ENCODE measurements around the gene EFCAB5.
"Not testable (repeated sequence)": the region's sequence is repeated elsewhere in the genome, so short reads cannot be mapped to it uniquely, and the experiment has no call there.

EFCAB5 gene

DNA sequence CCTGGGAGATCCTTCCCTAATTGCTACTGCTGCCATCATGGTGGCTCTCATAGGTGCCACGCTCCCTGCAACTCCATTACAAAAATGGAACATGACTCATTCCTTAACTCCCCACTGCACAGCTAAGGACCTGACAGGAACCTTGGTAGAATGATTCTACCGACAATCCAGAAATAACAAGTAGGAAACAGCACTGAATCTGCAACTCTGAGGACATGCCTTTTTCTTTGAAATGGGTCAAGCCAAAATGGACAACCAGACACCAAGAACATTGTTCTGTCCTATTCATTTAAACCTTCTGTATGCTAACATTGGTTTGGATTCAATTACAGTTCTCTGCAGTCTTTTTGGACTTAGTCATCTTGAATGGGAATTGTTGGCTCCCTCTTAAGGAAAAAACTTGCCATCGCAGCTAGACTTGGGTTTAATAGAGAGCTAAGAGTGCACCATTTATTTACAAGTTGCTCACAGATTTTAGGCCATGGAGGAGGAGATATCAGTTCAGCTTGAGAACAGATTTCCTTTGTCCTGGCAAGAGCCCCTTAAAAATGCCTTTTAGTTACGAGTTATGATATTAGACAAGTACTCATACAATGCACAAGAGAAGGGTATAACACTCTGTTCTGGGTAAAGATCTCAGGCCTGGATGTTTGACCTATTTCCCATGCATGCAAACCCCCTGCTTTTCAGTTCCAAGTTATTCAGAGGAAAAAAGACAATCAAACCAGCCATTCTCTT lies 154.2 kb downstream of the EFCAB5 start:
- DNase-seq (ENCODE audit: low read depth), result no peak

DNA sequence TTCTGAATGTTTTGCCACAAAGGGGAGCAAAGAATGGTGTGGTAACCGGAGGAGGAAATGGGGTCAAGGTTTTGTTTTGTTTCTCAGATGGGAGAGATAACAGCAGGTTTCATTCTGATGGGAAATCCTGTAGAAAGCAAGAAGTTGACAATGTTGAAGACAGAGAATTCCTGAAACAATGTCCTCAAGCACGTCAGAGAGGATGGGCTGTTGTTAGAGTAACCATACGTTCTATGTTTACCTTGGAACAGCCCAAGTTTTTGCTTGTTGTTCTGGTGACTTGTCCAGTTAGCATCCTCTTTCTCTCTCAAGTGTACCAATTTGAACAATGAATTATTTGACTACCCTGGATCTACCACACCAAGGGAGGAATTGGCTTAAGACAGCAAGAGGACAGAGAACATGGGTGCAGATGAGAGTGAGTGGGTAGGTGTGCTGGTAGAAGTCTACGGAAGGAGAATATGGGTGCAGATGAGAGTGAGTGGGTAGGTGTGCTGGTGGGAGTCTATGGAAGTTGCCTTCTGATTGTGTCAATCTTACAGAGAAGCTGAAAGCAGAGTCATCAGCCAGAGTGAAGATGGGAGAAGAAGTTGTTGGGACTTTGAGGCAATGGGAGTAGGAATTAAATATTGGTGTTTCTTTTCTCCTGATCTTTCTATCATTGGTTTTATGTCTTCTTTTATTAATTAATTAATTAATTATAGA lies 160.4 kb downstream of the EFCAB5 start:
- DNase-seq (ENCODE audit: low read depth), result no peak

DNA sequence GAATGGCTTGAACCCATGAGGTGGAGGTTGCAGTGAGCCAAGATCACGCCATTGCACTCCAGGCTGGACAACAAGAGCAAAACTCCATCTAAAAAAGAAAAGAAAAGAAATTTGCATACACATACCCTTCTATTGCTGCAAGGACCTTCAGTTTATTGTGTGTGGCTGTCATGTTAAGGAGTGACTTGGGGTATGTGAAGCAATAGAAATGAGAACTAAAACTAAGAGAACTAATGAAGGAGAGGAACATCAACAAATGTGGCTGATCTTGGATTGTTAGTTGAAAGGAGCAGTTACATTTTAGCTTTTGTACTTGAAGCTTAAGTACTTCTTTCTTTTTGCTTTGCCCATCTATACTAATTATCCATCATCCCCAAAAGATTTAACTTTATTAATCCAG lies 162.5 kb downstream of the EFCAB5 start:
- DNase-seq (ENCODE audit: low read depth), result no peak

DNA sequence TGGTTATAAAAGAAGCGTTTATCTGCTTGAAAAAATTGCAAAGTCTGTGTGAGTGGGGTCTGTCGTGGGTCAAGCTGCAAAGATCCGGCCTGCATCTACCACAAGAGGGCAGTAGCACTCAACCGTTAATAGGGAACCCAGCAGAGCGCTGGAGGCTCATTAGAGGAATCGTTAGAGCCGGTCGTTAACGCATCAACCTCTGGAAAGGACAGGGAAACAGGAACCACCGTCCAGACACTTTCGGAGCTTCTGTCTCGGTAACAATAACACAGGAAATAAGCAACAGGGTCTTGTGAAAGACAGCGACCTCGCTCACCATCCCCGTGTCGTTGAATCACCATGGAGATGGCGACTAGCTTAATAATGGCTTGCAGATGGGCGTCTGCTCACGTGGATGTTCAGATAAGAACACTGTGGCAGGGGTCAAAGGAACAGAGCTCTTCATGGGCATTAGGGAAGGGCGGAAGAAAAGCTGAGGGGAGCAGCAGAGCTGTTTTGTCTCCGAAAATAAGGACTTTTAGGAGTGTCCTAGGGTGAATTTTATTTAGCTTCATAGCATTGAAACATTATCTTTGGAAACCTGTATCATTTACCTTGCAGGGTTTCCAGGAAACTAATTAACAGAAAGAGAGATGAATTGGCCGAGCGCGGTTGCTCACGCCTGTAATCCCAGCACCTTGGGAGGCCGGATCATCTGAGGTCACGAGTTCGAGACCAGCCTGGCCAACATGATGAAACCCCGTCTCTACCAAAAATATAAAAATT lies 163.3 kb downstream of the EFCAB5 start:
- DNase-seq (ENCODE audit: low read depth), result peak; percentile 25

DNA sequence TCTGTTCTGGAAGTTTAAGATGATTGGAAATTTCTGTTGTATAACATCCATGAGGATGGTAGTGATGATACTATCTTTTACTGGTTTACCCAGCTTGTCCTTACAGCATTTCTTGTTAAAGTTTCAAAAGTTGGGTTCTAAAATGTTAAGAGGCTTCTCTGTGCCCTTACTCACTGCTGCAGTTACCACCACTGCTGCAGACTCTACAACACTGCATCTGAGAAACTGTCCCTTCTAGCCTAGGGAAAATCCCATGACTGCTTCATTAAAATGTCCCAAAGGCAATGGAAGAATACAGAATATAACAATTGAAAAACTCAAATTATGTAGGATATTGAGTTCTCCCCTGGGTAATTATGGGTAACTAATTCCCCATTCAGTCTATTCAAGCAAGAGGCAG lies 171.4 kb downstream of the EFCAB5 start:
- no peak for DNase-seq (ENCODE audit: low read depth)

DNA sequence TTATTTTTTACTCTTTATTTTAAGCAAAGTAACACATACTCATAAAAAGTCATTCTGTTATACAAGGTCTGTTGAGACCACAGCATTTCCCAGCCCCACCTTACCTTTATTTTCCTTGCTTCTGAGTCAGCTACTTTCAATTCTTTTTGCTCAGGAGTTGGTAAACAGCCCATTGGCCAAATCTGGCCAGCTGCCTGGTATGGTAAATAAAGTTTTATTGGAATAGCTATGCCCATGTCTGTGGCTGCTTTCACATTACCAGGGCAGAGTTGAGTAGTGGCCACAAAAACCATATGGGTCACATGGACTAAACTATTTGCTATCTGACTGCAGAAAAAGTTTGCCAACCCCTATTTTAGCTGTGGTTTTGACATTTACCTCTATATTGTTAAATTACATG lies 171.8 kb downstream of the EFCAB5 start:
- DNase-seq (ENCODE audit: low read depth), result no peak

DNA sequence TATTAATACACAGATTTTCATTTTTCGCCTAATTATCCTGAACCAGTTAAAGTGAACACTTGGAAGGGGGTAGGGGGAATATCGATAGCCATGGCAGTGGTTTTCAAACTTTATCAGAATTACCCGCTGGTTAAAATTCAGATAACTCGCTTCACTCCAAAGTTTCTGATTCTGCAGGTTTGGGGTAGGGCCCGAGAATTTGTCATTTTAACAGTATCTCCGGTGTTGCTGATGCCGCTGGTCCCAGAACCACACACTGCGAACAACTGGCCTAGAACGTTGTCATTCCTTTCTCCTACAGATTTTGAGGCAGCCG lies 174.9 kb downstream of the EFCAB5 start:
- DNase-seq (ENCODE audit: low read depth), result no peak

DNA sequence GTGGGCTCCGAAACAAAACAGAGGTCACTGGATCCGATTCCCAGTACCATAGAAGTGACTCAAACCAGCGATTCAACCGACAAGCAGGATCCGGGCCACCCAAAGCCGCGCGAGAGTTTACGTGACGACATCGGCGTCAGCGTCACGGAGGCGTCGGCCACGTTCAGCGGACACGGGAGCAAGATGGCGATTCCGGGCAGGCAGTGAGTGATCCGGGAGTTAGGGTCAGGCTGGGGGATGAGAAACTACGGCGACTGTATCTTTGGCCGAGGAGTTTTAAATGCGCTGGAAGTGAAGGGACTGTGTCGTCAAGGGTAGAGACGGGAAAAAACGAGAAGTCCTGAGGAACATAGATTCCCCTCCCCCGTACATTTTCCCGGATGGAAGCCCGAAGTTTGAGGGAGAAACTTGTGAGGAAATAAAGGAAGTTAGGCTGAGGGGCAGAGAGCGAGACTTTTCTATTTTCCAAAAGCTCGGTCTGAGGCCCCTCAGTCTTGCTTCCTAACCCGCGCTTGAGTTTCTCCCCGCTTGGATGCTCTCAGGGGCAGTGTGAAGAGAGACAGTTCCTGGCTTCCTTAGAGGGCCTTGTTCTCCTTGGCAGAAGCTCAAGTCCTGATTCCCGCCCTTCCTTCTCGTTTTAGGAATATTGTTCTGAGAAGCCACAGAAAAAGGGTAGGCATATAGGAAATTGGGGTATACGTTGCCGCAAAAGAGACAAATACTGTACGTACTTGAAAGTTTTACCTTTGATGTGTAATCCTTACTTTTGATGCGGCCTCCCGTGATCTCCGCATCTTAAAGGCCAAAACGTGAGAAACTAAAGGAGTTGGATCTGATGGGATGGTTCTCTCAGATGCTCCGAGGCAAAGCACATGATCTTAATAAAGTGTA lies 175.5 kb downstream of the EFCAB5 start, which contains the start of gene NSRP1:
TSS of gene NSRP1 (plus strand) at position 156 of the 891 bp plus-strand sequence. CDS start at position 184, 28 bp downstream.
- peak; percentile 86 for DNase-seq (ENCODE audit: low read depth)

DNA sequence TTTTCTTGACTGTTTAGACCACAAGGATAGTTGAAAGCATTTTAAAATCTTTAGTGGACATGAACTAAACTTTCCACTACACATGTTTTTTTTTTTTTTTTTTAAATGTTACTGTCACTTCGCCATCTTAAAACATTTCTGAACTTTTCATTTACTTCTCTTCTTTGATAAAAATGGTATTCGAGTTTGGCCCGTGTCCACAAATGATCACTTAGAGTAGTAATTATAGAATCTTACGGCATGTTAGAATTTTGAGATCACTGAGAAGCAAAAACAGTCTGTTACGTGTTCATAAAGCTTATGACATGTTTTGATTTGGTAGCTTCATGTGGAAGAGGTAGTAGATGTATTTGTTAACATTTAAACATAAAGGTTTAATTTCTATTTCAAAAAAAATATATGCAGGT lies 176.2 kb downstream of the EFCAB5 start:
- no peak for DNase-seq (ENCODE audit: low read depth)

DNA sequence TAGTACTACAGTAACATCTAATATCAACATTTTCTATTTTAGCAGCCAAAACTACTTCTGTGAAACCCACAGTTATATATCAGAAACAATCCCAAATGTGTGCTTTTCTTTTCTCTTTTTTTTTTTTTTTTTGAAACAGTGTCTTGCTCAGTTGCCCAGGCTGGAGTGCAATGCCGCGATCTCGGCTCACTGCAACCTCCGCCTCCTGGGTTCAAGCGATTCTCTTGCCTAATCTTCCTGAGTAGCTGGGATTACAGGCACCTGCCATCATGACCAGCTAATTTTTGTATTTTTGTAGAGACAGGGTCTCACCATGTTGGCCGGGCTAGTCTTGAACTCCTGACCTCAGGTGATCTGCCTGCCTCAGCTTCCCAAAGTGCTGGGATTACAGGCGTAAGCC lies 177.2 kb downstream of the EFCAB5 start:
- DNase-seq (ENCODE audit: low read depth), result not testable (repeated sequence)

DNA sequence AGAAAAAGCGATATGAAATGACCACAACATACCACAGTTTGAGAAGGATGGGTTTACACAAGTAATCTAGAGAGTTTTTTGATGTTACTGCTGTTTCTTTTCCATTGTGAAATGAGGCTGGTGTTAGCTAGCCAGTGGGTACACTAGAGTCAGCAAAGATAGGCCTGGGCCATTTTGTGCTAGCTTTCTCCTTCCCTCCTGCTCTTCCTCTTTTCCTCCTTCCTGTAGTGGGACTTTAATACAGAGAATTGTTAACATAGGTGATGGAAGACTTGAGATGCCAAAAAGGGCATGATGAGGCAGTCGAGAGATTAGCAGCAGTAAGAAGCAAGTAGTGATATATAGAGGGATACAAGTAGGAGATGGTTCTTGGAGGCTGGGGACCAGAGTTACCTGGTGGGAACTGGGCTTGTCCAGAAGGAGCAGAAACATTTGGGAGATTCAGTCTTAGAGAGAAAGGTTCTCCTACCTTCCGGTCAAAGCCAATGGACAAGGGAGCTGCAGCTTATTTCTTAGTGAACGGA lies 182.9 kb downstream of the EFCAB5 start:
- DNase-seq (ENCODE audit: low read depth), result no peak

DNA sequence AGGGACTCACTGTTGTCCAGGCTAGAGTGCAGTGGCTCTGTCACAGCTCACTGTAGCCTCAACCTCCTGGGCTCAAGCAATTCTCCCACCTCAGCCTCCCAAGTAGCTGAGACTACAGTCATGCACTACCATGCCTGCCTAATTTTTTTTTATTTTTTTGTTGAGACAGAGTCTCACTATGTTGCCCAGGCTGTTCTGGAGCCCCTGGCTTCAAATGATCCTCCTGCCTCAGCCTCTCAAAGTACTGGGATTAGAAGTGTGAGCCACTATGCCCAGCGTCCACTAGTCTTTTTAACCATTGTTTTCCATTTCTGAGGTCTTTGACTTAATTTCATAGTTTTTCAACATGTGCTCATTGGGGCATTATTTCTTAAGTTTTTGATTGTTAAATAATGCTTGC lies 188.7 kb downstream of the EFCAB5 start:
- no peak for DNase-seq (ENCODE audit: low read depth)

DNA sequence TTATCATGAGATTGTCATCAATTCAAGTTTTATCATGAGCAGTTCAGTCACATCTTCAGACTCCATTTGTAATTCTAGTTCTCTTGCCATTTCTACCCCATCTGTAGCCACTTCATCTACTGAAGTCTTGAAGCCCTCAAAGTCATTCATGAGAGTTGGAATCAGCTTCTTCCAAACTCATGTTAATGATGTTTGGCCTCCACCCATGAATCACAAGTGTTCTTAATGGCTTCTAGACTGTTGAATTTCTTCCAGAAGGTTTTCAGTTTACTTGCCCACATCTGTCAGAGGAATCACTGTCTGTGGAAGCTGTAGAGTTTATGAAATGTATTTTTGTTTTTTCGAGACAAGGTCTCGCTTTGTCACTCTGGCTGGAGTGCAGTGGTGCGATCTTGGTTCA lies 191.2 kb downstream of the EFCAB5 start:
- DNase-seq (ENCODE audit: low read depth), result no peak

DNA sequence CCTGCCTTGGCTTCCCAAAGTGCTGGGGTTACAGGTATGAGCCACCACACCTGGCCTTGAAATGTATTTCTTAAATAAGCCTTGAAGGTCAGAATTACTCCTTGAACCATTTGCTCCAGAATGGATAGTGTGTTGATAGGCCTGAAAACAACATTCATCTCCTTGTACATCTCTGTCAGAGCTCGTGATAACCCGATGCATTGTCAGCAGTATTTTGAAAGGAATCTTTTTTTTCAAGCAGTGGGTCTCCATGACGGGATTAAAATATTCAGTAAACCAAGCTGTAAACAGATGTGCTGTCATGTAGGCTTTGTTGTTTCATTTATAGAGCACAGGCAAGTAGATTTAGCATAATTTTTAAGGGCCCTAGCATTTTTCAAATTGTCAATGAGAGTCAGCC lies 191.8 kb downstream of the EFCAB5 start:
- DNase-seq (ENCODE audit: low read depth), result no peak

DNA sequence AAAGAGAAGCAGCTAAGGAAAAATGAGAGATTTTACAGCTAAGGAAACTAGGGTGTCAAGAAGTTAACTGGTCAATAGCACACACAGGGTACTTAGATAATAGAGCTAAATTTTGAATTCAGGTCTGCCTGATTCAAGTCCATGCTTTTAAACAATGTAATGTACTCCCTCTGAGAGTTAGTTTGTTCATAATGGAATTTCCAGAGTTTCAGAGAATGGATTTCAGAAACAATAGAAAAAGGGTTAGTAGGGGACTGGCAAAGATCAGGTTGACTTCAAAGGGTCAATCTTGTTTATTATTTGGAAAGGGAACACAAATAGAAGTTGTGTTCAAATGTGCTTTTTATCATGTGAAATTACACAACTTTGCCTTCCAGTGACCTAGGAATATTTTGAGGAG lies 193.1 kb downstream of the EFCAB5 start:
- DNase-seq (ENCODE audit: low read depth), result no peak

DNA sequence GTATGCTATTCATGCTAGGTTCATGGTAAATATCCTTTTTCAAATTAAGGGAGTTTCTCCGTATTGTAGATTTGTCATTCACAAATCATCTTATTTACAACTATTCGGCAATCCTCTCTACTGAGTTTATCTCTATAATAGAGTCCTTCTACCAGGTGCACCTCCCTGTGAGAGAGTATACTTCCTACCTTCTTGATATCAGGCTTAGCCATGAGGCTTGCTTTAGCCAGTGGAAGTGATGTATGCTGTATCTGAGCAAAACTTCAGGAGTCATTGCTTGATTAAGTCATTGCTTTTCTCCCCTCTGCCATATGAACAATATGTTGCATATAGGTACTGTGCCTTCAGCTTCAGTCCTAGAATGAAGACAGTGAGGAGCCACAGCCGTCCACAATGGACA lies 195.7 kb downstream of the EFCAB5 start:
- no peak for DNase-seq (ENCODE audit: low read depth)

DNA sequence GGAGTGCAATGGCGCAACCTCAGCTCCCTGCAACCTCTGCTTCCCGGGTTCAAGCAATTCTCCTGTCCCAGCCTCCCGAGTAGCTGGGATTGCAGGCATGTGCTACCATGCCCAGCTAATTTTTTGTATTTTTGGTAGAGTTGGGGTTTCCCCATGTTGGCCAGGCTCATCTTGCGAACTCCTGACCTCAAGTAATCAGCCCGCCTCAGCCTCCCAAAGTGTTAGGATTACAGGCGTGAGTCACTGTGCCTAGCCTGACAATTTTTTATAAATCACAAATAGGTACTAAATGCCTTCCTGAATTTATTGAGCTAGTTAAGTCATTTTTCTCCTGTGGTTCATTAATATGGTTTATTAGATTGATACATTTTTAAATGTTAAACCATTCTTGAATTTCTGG lies 206.4 kb downstream of the EFCAB5 start:
- not testable (repeated sequence) for DNase-seq (ENCODE audit: low read depth)

DNA sequence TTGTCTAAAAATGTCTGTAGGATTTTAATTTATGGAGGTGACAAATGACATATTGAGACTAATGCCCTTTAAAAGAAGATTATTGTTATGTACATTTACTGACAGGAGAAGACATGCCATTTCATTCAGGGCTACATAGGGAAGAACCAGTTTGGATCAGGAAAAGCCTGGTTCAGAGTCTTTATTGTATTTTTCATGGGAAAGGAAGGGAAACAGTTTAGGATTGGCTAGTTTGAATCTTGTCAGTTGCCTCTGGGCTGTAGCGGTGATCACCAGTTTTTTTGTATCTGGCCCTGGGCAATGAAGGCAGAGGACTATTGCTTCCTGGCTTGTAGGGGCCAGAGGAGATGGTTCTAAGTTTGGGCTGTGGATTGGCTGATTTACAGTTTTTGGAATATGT lies 206.9 kb downstream of the EFCAB5 start:
- no peak for DNase-seq (ENCODE audit: low read depth)

DNA sequence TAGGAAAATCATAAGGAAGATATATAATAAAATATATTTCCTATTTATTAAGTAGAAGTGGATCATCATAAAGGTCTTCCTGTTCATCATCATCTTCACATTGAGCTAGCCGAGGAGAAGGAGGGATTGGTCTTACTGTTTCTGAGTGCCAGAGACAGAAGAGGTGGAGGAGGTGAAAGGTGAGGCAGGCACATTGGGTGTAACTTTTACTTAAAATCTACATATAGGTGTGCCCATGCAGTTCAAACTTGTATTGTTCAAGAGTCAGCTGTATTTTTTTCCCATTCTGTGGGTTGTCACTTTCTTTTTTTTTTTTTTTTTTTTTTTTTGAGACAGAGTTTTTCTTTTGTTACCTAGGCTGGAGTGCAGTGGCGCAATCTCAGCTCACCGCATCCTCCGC lies 210.0 kb downstream of the EFCAB5 start:
- DNase-seq (ENCODE audit: low read depth), result no peak

DNA sequence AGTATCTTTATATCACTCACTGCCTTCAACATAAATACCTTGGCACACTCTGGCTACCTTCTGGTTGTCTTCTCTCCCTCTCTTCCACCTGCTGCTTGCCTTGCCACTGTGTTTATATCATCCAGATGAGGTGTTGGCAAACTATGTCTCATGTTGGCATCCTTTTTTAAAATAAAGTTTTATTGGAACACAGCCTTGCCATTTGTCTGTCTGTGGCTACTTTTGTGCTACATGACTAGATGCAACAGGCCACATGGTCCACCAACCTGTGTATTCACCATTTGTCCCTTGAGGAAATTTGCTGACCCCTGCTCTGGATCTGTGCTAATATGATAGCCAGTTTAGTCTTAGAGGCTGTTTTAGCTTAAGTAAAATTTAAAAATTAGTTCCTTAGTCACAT lies 212.0 kb downstream of the EFCAB5 start:
- DNase-seq (ENCODE audit: low read depth), result no peak

DNA sequence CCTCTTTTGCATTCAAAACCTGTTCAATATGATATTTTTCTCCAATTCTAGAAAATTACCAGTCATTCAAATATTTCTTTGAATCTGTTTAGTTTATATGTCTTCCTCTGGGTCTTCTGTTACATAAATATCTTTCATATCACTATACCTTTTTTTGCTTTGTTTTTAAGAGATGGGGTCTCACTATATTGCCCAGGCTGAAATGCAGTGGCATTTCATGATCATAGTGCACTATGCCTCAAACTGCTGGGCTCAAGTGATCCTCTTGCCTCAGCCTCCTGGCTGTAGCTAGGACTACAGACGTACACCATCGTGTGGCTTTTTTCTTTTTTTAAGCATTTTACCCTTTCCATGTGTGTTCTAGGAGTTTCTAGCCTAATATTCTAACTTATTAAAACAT lies 214.0 kb downstream of the EFCAB5 start:
- no peak for DNase-seq (ENCODE audit: low read depth)

All from stimulated activated CD8-positive, alpha-beta memory T cell treated with anti-CD3 and anti-CD28 coated beads, Interleukin-12 subunit alpha, Interleukin-12 subunit beta, amount 100 ng/mL, for 4 hours (primary cell).